WTC11 (cell line): ENCODE measurements around the gene SNX9. TPM values are rescaled to one million over a fixed set of nuclear protein-coding genes. Genes with fewer than 3 reads are reported as not detected.

Experiments used
- ATAC-seq: fragments of 200-7000 bp; cut with Tn5 transposase; 2 replicates; pipeline ENCODE4 v1.10.0; 2021; ENCODE audit warnings: mild to moderate bottlenecking, moderate library complexity
- CTCF ChIA-PET: fragments of 300-600 bp; sonication (Branson Sonifier 250); formaldehyde crosslinking; loops from one replicate; lab custom pipeline; 2021; ENCODE audit warnings: antibody characterized with exemption; lab: Charles Lee
- POLR2A ChIA-PET: fragments of 350-600 bp; sonication (Branson Sonifier 250); formaldehyde crosslinking; loops from one replicate; lab custom pipeline; 2021; ENCODE audit warnings: antibody characterized with exemption; lab: Charles Lee
- DNase-seq: peaks from one replicate; pipeline ENCODE4 v3.0.0; 2021; ENCODE audit warnings: low spot score
- H3K27ac Mint-ChIP-seq: 2 replicates; pipeline ENCODE4 v1.8.0; 2021; ENCODE audit warnings: mixed read lengths
- H3K27me3 Mint-ChIP-seq: 2 replicates; pipeline ENCODE4 v1.8.0; 2021; ENCODE audit warnings: low read depth, mild to moderate bottlenecking, moderate library complexity, mixed read lengths
- H3K36me3 Mint-ChIP-seq: 2 replicates; pipeline ENCODE4 v1.8.0; 2021; ENCODE audit warnings: mixed read lengths
- H3K4me1 Mint-ChIP-seq: 2 replicates; pipeline ENCODE4 v1.8.0; 2022; ENCODE audit warnings: mixed read lengths
- H3K4me3 Mint-ChIP-seq: 2 replicates; pipeline ENCODE4 v1.8.0; 2021; ENCODE audit warnings: mild to moderate bottlenecking, moderate library complexity, mixed read lengths
- H3K9me3 Mint-ChIP-seq: 2 replicates; pipeline ENCODE4 v1.8.0; 2021; ENCODE audit warnings: mixed read lengths
- CBFB ChIP-seq: sonication (generic); formaldehyde crosslinking; IDR thresholded peaks from 2 replicates; pipeline ENCODE4 v1.8.1; 2022; ENCODE audit warnings: mild to moderate bottlenecking, low read depth, missing genetic modification reagents
- CREB1 ChIP-seq: sonication (generic); formaldehyde crosslinking; IDR thresholded peaks from 2 replicates; pipeline ENCODE4 v1.8.0; 2023; ENCODE audit warnings: mild to moderate bottlenecking, missing genetic modification reagents
- FOXJ3 ChIP-seq: sonication (generic); formaldehyde crosslinking; IDR thresholded peaks from 2 replicates; pipeline ENCODE4 v1.9.0; 2021; ENCODE audit warnings: missing genetic modification reagents, mild to moderate bottlenecking, borderline replicate concordance
- FOXK1 ChIP-seq: sonication (generic); formaldehyde crosslinking; IDR thresholded peaks from 2 replicates; pipeline ENCODE4 v1.8.0; 2022; ENCODE audit warnings: mild to moderate bottlenecking, moderate library complexity, missing genetic modification reagents
- MXD4 ChIP-seq: fragments of 250-450 bp; sonication (Bioruptor Pico); IDR thresholded peaks from 2 replicates; pipeline ENCODE4 v1.8.0; 2021; ENCODE audit warnings: mild to moderate bottlenecking, moderate library complexity, borderline replicate concordance
- NFE2L1 ChIP-seq: sonication (generic); formaldehyde crosslinking; IDR thresholded peaks from 2 replicates; pipeline ENCODE4 v1.8.1; 2023; ENCODE audit warnings: missing genetic modification reagents
- NFYB ChIP-seq: sonication (generic); formaldehyde crosslinking; conservative IDR thresholded peaks from 2 replicates; pipeline ENCODE4 v1.8.0; 2022; ENCODE audit warnings: low read depth, missing genetic modification reagents
- RELA ChIP-seq: sonication (generic); formaldehyde crosslinking; IDR thresholded peaks from 2 replicates; pipeline ENCODE4 v1.8.1; 2022; ENCODE audit warnings: missing genetic modification reagents, mild to moderate bottlenecking, borderline replicate concordance
- SMAD4 ChIP-seq: sonication (generic); formaldehyde crosslinking; IDR thresholded peaks from 2 replicates; pipeline ENCODE4 v1.8.0; 2022; ENCODE audit warnings: mild to moderate bottlenecking, missing genetic modification reagents
- SP1 ChIP-seq: sonication (generic); formaldehyde crosslinking; conservative IDR thresholded peaks from 2 replicates; pipeline ENCODE4 v1.8.1; 2022; ENCODE audit warnings: missing genetic modification reagents
- ZNF219 ChIP-seq: sonication (generic); formaldehyde crosslinking; IDR thresholded peaks from 2 replicates; pipeline ENCODE4 v1.8.0; 2023; ENCODE audit warnings: missing genetic modification reagents, mild to moderate bottlenecking, borderline replicate concordance
- ZNF396 ChIP-seq: fragments of 250-450 bp; sonication (Bioruptor Pico); IDR thresholded peaks from 2 replicates; pipeline ENCODE4 v1.8.0; 2021; ENCODE audit warnings: mild to moderate bottlenecking, moderate library complexity, borderline replicate concordance
- ZNF671 ChIP-seq: fragments of 250-450 bp; sonication (Bioruptor Pico); IDR thresholded peaks from 2 replicates; pipeline ENCODE4 v1.8.0; 2021; ENCODE audit warnings: mild to moderate bottlenecking
- total RNA-seq: library from RNA; stranded (reverse); gene quantifications from 3 replicates; pipeline ENCODE4 v1.2.3, GENCODE V29; 2021
- TF ChIP-seq, protein P1 (sequence below): fragments of 250-450 bp; sonication (Bioruptor Pico); IDR thresholded peaks from 2 replicates; pipeline ENCODE4 v1.9.0; 2021; ENCODE audit warnings: mild to moderate bottlenecking, borderline replicate concordance
- TF ChIP-seq, protein P2 (sequence below): sonication (generic); formaldehyde crosslinking; IDR thresholded peaks from 2 replicates; pipeline ENCODE4 v1.8.1; 2022; ENCODE audit warnings: missing genetic modification reagents, borderline replicate concordance
- TF ChIP-seq, protein P3 (sequence below): sonication (generic); formaldehyde crosslinking; IDR thresholded peaks from 2 replicates; pipeline ENCODE4 v1.8.0; 2022; ENCODE audit warnings: missing genetic modification reagents
- TF ChIP-seq, protein P4 (sequence below): sonication (generic); formaldehyde crosslinking; IDR thresholded peaks from 2 replicates; pipeline ENCODE4 v1.8.0; 2022; ENCODE audit warnings: mild to moderate bottlenecking, missing genetic modification reagents
- TF ChIP-seq, protein P5 (sequence below): fragments of 250-450 bp; sonication (Bioruptor Pico); IDR thresholded peaks from 2 replicates; pipeline ENCODE4 v1.9.0; 2021; ENCODE audit warnings: mild to moderate bottlenecking
- TF ChIP-seq, protein P6 (sequence below): sonication (generic); formaldehyde crosslinking; IDR thresholded peaks from 2 replicates; pipeline ENCODE4 v1.8.0; 2022; ENCODE audit warnings: mild to moderate bottlenecking, missing genetic modification reagents

Gene SNX9
- total RNA-seq, 1 experiment from 2014 or later = 35.0 TPM

DNA sequence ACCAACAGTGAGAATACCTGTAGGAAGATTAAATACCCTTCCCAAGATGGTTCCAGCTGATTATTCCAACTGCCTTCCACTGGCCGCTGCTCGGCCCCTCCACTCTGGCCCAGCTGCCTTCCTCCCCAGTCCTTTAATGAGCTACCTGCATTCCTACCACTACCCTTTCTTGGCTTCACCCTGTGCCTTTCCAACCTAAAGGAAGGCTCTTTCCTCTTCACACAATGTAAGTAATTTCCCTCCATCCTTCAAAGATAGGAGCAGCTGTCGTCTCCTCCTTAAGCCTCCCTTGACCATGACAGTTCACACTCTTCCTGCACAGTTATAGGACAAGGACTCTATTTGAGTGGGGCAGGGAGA is 16.2 kb upstream of the SNX9 start (continued):
- TF ChIP-seq, protein P1, sequence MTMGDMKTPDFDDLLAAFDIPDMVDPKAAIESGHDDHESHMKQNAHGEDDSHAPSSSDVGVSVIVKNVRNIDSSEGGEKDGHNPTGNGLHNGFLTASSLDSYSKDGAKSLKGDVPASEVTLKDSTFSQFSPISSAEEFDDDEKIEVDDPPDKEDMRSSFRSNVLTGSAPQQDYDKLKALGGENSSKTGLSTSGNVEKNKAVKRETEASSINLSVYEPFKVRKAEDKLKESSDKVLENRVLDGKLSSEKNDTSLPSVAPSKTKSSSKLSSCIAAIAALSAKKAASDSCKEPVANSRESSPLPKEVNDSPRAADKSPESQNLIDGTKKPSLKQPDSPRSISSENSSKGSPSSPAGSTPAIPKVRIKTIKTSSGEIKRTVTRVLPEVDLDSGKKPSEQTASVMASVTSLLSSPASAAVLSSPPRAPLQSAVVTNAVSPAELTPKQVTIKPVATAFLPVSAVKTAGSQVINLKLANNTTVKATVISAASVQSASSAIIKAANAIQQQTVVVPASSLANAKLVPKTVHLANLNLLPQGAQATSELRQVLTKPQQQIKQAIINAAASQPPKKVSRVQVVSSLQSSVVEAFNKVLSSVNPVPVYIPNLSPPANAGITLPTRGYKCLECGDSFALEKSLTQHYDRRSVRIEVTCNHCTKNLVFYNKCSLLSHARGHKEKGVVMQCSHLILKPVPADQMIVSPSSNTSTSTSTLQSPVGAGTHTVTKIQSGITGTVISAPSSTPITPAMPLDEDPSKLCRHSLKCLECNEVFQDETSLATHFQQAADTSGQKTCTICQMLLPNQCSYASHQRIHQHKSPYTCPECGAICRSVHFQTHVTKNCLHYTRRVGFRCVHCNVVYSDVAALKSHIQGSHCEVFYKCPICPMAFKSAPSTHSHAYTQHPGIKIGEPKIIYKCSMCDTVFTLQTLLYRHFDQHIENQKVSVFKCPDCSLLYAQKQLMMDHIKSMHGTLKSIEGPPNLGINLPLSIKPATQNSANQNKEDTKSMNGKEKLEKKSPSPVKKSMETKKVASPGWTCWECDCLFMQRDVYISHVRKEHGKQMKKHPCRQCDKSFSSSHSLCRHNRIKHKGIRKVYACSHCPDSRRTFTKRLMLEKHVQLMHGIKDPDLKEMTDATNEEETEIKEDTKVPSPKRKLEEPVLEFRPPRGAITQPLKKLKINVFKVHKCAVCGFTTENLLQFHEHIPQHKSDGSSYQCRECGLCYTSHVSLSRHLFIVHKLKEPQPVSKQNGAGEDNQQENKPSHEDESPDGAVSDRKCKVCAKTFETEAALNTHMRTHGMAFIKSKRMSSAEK = no peak
- no peak for TF ChIP-seq NFYB (CRISPR knock-in tag)

DNA sequence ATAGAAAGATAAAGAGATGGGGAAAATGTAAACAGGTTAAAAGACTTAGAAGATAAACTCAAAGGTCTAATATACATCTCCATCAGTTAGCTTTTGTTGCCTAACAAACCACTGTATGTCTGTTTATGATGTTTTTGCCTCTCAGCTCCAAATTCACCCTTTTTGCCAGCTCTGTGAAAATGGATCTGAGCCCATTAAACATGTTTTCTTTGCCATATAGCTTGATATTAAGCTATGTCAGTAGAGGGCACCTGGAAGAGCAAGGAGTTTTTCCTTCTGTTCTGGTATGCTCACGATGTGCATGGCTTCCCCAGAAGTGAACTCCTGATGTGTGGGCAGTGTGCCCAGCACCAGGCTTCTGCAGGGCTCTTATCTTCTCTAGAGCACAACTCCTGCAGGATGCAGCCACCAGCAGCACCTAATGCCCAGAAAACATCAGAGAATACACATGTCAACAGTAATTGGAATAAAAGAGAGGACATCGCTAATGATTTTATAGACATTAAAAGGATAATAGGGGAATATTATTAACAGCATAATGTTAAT is 14.6 kb upstream of the SNX9 start:
- CTCF ChIA-PET = interaction anchor here (0.9 to 2.0 kb wide), 4 partner anchors 45 to 65 kb away, joined by 3 to 8 read pairs (median 4); no protein-coding TSS in a partner anchor
- POLR2A ChIA-PET = interaction anchor here (0.6 kb wide), 1 partner anchor 11 kb away, joined by 5 read pairs; no protein-coding TSS in a partner anchor
- Mint-ChIP-seq H3K36me3 (peaks cover 3% of the 10 kb centered on the region; the same call in 1 of the 2 replicates), H3K27ac (no peak overlapping the region), H3K27me3 (no peaks in the 10 kb centered on the region; the same call in 1 of the 2 replicates), H3K4me3 (no peak overlapping the region), H3K9me3 (peaks cover 27% of the 10 kb centered on the region), H3K4me1 (peaks cover 5% of the 10 kb centered on the region)
- no peak for DNase-seq
- TF ChIP-seq, protein P2, sequence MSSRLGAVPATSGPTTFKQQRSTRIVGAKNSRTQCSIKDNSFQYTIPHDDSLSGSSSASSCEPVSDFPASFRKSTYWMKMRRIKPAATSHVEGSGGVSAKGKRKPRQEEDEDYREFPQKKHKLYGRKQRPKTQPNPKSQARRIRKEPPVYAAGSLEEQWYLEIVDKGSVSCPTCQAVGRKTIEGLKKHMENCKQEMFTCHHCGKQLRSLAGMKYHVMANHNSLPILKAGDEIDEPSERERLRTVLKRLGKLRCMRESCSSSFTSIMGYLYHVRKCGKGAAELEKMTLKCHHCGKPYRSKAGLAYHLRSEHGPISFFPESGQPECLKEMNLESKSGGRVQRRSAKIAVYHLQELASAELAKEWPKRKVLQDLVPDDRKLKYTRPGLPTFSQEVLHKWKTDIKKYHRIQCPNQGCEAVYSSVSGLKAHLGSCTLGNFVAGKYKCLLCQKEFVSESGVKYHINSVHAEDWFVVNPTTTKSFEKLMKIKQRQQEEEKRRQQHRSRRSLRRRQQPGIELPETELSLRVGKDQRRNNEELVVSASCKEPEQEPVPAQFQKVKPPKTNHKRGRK (CRISPR knock-in tag) = no peak
- TF ChIP-seq ZNF396 (CRISPR knock-in tag) (no peak), FOXJ3 (no peak), ZNF219 (CRISPR knock-in tag) (no peak), SP1 (no peak), CREB1 (CRISPR knock-in tag) (no peak), MXD4 (CRISPR knock-in tag) (no peak), NFE2L1 (CRISPR knock-in tag) (no peak), CBFB (CRISPR knock-in tag) (no peak), RELA (CRISPR knock-in tag) (no peak), SMAD4 (CRISPR knock-in tag) (no peak), ZNF671 (CRISPR knock-in tag) (no peak), FOXK1 (no peak)
- TF ChIP-seq, protein P3, sequence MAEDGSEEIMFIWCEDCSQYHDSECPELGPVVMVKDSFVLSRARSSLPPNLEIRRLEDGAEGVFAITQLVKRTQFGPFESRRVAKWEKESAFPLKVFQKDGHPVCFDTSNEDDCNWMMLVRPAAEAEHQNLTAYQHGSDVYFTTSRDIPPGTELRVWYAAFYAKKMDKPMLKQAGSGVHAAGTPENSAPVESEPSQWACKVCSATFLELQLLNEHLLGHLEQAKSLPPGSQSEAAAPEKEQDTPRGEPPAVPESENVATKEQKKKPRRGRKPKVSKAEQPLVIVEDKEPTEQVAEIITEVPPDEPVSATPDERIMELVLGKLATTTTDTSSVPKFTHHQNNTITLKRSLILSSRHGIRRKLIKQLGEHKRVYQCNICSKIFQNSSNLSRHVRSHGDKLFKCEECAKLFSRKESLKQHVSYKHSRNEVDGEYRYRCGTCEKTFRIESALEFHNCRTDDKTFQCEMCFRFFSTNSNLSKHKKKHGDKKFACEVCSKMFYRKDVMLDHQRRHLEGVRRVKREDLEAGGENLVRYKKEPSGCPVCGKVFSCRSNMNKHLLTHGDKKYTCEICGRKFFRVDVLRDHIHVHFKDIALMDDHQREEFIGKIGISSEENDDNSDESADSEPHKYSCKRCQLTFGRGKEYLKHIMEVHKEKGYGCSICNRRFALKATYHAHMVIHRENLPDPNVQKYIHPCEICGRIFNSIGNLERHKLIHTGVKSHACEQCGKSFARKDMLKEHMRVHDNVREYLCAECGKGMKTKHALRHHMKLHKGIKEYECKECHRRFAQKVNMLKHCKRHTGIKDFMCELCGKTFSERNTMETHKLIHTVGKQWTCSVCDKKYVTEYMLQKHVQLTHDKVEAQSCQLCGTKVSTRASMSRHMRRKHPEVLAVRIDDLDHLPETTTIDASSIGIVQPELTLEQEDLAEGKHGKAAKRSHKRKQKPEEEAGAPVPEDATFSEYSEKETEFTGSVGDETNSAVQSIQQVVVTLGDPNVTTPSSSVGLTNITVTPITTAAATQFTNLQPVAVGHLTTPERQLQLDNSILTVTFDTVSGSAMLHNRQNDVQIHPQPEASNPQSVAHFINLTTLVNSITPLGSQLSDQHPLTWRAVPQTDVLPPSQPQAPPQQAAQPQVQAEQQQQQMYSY (CRISPR knock-in tag) = no peak
- TF ChIP-seq, protein P4, sequence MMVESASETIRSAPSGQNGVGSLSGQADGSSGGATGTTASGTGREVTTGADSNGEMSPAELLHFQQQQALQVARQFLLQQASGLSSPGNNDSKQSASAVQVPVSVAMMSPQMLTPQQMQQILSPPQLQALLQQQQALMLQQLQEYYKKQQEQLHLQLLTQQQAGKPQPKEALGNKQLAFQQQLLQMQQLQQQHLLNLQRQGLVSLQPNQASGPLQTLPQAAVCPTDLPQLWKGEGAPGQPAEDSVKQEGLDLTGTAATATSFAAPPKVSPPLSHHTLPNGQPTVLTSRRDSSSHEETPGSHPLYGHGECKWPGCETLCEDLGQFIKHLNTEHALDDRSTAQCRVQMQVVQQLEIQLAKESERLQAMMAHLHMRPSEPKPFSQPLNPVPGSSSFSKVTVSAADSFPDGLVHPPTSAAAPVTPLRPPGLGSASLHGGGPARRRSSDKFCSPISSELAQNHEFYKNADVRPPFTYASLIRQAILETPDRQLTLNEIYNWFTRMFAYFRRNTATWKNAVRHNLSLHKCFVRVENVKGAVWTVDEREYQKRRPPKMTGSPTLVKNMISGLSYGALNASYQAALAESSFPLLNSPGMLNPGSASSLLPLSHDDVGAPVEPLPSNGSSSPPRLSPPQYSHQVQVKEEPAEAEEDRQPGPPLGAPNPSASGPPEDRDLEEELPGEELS (CRISPR knock-in tag) = no peak
- TF ChIP-seq, protein P5, sequence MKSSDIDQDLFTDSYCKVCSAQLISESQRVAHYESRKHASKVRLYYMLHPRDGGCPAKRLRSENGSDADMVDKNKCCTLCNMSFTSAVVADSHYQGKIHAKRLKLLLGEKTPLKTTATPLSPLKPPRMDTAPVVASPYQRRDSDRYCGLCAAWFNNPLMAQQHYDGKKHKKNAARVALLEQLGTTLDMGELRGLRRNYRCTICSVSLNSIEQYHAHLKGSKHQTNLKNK (CRISPR knock-in tag) = no peak
- TF ChIP-seq, protein P6, sequence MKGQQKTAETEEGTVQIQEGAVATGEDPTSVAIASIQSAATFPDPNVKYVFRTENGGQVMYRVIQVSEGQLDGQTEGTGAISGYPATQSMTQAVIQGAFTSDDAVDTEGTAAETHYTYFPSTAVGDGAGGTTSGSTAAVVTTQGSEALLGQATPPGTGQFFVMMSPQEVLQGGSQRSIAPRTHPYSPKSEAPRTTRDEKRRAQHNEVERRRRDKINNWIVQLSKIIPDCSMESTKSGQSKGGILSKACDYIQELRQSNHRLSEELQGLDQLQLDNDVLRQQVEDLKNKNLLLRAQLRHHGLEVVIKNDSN (CRISPR knock-in tag) = no peak
- no peak for ATAC-seq
